Stimulated activated CD4-positive, alpha-beta T cell treated with anti-CD3 and anti-CD28 coated beads, Interleukin-1b, Interleukin-23, amount 100 ng/mL, for 48 hours (primary cell): ENCODE results near the gene GEMIN4.
"Not testable (repeated sequence)": the region's sequence is repeated elsewhere in the genome, so short reads cannot be mapped to it uniquely, and the experiment has no call there.

Experiments used
- DNase-seq: peaks from one replicate; pipeline ENCODE4 v3.0.0-alpha.2; 2020

Gene GEMIN4

DNA sequence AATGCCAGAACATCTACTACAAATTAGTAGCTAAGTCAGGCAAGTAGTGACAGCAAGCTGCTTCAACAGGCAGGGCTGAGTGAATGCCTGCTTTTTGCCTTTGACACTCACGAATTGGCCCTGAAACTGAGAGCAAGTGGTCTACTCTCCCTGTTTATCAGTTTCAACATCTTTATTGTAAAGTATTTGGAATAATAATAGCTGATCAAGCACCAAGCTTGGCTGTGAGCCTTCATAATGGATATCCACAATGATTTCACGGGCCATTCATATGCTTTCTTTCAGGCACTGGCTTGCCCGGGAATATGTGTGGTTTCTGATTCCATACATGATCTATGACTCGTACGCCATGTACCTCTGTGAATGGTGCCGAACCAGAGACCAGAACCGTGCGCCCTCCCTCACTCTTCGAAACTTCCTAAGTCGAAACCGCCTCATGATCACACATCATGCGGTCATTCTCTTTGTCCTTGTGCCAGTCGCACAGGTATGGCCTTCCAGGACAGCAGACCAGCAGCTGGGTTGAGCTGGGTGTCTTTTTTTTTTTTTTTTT, 14.4 kb downstream of the GEMIN4 start:
- no peak for DNase-seq

DNA sequence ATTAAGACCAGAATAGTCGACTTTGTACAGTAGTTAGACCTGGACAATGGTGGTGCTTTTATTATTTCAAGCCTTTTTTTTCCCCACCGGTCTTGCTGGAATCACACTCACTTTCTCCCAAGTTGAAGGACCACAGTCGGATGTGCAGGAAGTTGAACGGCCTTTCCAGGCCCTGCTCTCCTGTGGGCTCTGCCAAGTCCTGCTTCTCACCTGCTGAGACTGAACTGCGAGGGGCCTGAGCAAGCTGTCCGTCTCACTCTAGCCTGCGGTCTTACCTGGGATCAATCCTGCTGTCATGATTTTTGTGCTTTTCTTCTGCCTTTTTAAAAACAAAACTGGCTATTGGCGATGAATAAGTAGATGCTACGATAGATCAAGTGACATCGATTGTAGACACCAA, 18.3 kb downstream of the GEMIN4 start:
- DNase-seq, result no peak

DNA sequence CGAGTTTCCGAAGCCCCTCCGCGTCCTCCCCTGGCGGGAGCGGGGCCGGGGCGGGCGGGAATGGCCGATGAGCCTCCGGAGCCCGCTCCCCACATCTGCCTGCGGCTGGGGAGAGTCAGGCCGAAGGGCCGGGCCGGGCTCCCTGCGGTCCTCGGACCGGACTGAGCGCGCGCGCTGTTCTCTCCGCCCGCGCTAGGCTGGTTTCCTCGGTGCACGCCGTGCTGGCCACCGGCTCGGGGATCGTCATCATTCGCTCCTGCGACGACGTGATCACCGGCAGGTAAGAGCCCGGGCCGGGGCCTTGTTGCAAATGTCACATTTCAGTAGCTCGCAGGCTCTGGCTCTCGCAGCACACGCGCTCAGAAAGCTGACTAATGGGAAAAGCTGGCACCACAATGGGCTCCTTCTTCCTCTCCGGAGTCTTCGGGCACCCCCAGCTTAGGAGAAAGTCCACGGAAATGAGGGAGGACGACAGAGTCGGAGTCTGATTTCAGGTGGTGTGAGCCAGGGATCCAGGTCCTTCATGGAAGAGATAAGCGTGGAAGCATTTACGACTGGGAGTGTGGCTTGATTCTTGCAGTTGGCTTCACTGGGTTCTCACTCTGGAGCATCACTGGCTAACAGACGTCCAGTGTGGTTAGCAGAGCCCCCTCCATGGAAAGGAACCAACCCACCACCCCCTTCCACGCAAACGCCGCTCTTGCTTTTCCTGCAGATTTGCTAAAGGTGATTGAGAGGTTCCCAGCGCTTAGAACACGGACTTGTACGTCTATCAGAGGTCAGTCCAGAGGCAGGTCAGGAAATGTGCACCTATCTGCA, 19.0 kb downstream of the GEMIN4 start:
- peak; percentile 63 for DNase-seq

DNA sequence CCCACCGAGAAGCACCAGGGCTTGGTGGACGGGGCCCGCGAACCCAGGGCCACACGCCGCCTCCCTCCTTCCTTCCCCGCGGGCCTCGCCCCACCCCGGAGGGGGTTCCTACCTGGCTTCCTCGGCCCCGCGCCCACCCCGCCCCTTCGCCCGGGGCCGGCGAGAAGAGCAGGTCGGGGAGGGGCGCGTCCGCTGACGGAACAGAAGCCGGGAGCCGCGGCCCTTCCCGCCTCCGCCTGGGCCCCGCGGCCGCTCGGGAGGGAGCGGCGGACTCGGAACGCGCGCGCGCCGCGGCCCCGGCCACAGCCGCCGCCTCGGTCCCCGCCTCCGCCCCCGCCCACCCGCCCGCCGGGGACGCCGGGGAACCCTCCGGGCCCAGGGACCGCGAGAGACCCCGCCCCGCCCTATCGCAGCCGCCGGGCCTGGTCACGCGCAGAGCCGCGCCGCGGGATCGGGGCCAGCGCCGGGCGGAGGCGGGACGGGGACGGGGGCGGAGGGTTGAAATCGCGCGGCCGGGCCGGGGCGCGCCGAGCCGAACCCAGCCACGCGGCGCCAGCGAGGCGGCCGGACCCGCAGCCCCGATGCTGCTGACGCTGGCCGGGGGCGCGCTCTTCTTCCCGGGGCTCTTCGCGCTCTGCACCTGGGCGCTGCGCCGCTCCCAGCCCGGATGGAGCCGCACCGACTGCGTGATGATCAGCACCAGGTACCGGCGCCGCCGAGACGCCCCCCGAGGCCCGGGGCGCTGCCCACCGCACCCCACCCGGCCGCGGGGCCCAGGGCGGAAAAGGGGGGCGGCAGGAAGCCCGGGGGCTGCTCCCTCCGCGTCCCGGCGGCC, 19.8 kb downstream of the GEMIN4 start, which contains the start of gene TLCD3A:
TSS of gene TLCD3A (plus strand) at position 530 of the 835 bp plus-strand sequence. CDS start at position 582, 52 bp downstream.
- DNase-seq, result peak; percentile 51

DNA sequence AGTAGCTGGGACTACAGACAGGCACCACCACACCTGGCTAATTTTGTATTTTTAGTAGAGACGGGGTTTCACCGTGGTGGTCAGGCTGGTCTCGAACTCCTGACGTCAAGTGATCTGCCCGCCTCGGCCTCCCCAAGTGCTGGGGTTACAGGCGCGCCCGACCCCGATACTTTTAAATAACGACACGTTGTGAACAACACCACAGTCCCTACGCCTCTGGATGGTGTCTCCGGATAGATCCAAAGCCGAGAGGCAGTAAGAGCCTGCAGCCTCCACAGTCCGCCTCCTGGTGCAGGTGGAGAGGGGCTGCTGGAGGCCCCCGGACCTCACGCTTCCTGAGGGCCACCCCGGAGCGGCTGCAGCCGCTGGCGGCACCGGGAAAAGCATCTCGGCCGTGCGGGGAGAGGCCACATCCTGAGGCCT, 20.4 kb downstream of the GEMIN4 start:
- no peak for DNase-seq

DNA sequence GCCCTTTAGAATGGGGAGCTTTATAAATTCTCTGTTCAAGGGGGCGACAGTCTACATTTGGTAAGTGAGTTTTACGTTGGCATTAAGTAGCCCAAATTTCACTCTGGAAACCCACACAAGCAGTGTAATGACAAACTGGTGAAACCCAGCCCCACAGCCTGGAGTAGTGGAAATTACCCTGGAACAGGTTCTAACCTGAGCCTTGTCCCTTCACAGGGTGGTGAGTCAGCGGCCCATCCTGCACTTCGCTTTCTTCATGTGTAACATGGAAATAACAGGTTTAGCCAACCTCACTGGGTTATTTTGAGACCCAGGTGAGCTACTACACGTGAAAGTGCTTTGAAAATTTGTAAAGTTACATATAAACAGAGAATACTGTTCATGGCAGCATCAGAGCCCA, 23.2 kb downstream of the GEMIN4 start:
- DNase-seq, result no peak

DNA sequence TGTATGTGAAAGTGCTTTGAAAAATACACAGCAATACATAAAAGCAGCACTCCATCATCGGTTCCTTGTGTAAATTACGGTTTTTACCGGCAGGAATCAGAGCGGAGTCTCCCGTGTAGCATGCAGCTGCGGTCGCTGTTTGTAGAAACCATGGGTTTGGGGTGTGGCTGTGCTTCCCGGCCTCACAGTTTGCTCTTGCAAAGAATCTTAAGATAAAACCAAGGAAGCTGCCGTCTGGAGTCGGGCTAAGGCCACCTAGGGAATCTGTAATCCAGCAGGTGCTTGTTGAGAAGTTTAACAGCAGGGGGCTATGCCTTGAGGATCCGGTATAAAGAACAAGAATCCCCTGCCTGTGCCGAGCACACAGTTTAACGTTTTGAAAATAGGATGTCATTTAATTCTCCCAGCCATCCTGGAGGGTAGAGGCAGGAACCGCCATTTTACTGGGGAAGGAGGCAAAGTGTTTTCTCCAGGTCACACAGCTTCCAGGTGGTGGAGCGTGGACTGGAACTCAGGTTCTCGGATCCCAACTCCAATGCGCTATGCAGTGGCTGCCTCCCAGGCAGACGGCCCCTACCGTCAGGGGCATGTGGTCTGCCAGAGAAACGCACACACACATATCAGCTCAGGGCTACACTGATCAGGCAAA, 25.7 kb downstream of the GEMIN4 start:
- no peak for DNase-seq

DNA sequence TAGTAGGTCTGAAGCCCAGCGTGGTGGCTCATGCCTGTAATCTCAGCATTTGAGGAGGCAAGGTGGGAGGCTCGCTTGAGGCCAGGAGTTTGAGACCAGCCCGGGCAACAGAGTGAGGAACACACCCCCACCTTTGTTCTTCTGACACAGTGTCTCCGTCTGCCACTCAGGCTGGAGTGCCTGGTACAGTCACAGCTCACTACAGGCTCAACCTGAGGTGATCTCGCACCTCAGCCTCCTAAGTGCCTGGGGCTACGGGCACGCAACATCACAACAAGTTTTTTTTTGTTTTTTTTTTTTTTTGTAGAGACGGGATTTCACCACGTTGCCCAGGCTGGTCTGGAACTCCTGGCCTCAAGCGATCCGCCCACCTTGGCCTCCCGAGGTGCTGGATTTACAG, 26.3 kb downstream of the GEMIN4 start:
- no peak for DNase-seq

DNA sequence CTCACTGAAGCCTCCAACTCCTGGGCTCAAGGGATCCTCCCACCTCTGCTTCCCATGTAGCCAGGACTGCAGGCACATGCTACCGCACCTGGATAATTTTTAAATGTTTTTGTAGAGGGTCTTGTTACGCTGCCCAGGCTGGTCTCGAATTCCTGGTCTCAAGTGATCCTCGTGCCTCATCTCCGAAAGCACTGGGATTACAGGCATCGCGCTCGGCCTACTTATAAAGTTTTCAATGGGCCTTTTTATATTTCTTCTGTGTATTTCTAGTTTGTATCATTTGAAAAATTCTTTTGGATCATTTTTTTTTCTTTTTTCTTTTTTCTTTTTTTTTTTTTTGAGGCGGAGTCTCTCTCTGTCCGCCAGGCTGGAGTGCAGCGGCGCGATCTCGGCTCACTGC, 27.0 kb downstream of the GEMIN4 start:
- no peak for DNase-seq

DNA sequence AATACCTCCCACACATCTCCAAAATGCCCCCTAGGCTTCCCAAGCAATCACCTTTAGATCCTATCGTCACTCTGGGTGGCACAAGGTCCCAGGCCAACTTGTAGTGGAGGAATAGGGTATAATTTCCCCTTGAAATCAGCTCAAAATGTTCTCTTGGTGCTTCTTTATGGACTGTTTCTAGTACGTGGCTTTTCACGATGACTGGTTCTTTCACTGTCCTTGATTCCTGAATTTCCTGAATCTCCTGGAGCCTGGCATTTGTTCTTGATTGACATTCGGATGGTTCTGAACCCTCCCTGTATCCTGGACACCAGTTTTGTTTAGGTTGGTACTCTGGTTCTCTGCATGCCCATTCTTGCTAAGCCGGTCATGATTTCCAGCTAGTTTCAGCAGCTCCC, 30.5 kb downstream of the GEMIN4 start:
- DNase-seq, result no peak

DNA sequence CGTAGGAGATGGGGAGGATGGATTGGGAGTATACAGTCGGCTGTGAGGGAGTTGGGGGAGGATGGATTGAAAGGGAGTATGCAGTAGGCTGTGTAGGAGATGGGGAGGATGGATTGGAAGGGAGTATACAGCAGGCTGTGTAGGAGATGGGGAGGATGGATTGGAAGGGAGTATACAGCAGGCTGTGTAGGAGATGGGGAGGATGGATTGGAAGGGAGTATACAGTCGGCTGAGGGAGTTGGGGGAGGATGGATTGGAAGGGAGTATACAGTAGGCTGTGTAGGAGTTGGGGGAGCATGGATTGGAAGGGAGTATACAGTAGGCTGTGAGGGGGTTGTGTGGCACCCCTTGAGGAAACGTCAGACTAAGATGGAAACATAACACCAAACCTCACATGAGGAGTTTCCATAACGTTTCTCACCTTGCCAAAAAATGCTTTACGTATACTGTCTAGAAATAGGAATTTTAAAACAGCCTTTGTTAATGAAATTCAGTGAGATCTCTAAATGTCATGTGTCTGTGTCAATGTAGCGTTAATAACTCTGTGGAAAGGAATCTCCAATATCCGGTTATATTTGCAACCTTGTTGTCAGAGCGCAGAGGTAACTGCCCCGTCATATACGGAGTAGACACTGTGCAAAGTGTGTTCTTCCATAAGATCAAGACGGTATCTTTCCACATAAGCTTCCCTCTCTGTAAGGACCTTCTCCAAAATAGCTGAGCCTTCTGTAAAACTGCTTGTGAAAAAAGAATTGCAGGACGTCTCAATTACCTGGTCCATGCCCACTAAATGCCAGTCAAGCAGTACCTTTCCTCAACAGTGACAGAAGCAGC, 31.1 kb downstream of the GEMIN4 start:
- DNase-seq, result no peak

DNA sequence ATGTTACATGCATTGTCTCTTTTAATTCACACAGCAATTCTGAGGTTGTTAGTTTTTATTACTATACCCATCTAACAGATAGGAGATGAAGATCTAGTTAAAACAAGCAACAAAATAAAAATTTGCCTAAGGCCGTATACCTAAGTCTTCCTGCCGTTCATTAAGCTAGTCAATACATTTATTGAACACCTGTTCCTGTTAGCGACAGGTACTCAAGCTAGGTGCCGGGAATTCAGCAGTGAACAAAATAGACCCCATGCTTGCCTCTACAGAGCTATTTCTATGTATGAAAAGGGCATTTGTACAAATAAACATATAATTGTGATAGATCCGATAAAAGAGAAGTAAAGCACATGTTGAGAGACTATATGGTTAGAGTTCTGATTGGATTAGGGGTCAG, 34.0 kb downstream of the GEMIN4 start:
- no peak for DNase-seq

DNA sequence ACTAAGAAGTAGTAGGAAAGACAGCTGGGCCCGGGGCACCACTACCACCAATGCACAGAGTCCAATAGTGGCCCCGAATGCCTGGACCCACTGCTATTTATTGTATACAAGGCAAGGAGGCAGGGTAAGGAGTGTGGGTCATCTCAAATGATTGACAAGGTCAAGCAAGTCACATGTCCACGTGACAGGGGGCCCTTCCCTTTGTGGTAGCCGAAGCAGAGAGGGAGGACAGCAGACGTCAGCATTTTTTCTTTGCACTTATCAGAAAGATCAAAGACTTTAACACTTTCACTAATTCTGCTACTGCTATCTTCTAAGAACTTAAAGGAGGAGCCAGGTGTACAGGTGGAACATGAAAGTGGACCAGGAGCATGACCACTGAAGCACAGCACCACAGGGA, 43.9 kb downstream of the GEMIN4 start:
- DNase-seq, result no peak

DNA sequence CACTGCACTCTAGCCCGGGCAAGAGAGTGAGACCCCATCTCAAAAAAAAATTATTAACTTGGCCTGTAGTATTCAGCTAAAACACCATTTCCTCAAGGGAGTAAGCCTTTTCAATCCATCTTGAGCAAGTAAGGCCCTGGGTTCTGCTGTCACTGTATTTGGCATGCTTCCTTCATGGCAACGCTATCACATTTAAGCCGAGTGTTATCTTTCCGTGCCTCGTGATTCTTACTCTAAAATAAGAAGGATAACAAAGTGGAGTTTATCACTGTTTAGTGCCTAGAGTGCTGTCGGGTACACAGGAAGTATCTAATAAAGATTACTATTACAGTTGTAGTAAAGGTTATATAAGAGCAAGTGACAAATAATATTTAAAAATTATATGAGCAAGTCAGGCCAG, 46.2 kb downstream of the GEMIN4 start:
- no peak for DNase-seq

DNA sequence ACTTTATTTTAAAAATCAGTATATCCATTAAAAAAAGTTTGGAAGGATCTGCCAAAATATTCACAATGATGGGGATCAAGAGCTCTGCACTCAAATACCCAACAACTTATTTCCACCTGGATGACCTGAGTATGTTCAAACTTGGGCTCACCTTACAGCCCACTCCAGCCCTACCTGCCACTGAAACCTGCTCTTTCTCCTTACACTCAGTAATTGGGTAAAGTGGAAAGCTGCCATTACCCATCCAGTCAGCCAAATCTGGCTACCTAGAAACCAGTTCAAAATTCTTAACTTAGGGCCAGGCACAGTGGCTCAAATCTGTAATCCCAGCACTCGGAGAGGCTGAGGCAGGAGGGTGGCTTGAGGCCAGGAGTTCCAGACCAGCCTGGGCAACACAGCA, 47.1 kb downstream of the GEMIN4 start:
- DNase-seq, result no peak

DNA sequence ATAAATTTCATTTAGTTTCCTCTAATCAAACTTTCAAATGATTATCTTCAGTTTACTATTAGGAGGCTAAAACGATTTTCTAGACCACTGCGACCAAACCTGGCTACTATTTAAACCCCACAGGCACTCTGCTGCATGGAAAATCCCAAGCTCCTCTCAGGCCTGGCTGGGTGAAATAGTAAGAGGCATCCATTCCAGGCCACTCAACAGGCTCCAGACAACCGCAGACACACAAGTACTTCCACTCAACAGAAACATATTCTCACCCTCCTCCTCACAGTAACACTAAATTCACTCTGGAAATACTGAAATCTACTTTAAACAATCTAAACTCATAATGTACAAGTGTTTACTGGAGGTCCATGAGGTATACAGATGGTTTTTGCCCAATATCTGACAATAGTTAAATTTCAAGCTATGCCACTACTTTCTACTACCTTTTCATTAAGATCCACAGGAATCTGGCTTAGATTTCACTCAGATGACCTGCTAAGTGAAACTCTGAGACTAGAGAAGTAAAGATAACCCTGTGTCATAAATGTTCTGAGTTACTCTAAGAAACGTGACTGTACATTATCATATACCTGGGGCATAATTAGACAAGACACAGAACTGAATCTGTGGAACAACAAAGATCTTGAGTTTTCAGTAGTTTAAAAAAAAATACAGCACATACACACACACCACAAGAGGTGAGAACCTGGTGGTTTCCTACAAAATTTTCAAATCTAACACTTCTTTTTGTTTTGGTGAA, 47.8 kb downstream of the GEMIN4 start:
- DNase-seq, result no peak

DNA sequence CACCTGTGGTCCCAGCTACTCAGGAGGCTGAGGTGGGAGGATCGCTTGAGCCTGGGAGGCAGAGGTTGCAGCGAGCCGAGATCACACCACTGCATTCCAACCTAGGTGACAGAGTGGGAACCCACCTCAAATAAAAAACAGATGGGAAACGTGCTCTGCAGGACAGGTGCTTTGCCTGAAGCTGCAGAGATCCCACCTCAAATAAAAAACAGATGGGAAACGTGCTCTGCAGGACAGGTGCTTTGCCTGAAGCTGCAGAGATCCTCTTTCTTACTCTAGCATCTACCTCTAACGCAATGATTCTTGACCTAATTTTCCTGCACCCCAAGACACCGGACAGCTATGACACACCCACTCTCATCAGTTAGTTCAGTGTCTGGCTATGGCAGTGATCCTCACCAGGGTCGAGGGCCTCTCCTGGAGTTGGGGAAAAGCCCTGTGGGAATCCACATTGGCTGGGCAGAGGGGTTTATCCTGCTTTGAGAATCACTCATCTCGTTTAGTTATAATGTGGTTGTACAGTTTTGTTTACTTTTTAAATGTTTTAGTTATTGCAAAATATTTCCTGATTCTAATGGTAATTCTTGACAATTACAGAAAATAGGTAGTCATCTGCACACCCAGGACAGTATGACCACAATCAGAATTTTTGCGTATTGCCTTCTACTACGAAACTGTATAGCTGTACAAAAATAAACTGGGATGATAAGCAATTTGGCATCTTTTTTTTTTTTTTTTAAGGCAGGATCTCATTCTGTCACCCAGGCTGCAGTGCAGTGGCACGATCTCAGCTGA, 48.8 kb downstream of the GEMIN4 start:
- DNase-seq, result no peak

DNA sequence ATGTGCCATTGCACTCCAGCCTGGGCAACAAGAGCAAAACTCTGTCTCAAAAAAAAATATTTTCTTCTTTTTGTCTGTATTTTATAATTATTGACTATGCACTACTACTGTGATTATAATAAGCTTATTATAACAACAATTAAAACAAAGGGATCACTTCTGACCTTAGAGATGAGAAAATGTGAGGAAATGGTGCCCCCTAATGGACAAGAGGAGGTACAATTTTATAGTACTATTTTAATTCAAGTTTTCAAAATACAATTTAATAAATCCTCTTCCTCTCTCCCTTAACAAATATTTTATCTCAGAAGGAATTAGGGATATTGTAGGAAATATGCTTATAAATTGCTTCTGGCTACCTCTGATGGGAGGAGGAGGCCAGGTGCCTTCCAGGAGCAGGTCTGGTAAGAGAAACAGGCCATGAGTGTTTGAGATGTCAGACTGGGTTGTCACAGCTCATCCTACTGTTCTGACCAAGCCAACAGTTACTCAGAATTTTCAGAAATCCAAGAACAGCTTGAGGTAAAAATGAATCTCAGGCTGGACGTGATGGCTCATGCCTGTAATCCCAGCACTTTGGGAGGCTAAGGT, 51.5 kb downstream of the GEMIN4 start:
- no peak for DNase-seq

DNA sequence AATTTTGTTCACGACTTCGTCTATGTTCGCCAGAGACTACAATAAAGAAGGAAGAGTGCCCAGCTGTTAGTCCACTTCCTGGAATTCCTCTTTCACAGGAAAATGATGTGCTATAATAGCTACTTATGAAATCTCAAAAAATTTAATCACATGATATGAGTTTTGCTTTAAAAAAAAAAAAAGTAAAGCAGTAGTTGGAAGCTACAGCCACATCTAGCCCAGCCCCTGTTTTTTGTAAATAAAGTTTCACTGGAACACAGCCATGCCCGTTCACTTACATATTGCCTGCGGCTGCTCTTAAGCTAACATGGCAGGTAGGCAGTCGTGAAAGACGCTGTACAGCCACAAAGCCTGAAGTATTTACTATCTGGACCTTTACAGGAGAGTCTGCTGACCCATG, 52.7 kb downstream of the GEMIN4 start:
- no peak for DNase-seq

DNA sequence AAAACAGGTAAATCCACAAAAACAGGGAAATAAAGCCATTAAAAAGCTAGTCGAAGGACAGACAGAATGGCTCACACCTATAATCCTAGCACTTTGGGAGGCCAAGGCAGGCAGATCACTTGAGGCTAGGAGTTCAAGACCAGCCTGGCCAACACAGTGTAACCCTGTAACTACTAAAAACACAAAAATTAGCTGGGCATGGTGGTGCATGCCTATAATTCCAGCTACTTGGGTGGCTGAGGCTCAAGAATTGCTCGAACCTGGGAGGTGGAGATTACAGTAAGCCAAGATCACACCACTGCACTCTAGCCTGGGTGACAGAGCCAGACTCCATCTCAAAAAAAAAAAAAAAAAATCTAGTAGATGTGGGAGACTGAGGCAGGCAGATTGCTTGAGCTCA, 54.0 kb downstream of the GEMIN4 start:
- not testable (repeated sequence) for DNase-seq
